Smooth muscle cell of bladder (primary cell): ENCODE data around the gene AGO3. TPM values are rescaled to one million over a fixed set of nuclear protein-coding genes. Genes with fewer than 3 reads are reported as not detected.

Source experiments
- total RNA-seq: library from RNA; depleted of rRNA; stranded (reverse); fragments of >200 nt; gene quantifications from 2 replicates; pipeline ENCODE4 v1.2.3, GENCODE V29; 2014

Gene AGO3
- total RNA-seq = 10.1 and 13.7 TPM in 2 replicates

GRCh38 chr1:35930593-35931445 lies at the start of gene AGO3:
AGO3 (plus strand) TSS chr1:35931105; CDS start chr1:35931427, 322 bp downstream.

GRCh38 chr1:35882945-35883634 lies 47.8 kb upstream of the AGO3 start, which contains the start of gene AGO1:
AGO1 (plus strand) TSS chr1:35883209; CDS start chr1:35883422, 213 bp downstream.

GRCh38 chr1:36083635-36084496 lies 153.0 kb downstream of the AGO3 start, which contains the start of gene TEKT2:
TEKT2 (plus strand) TSS chr1:36084094; CDS start chr1:36084922, 828 bp downstream.

GRCh38 chr1:36088577-36089392 lies 157.9 kb downstream of the AGO3 start, which contains the start of gene ADPRS:
ADPRS (plus strand) TSS chr1:36088892; CDS start chr1:36088905, 13 bp downstream.

Other genes starting within 250 kb of the AGO3 start
- 12.4 and 15.7 TPM in 2 replicates for gene C1orf216, start 212.2 kb upstream of the AGO3 start, total RNA-seq
- gene CLSPN, start 161.1 kb upstream of the AGO3 start, total RNA-seq = 1.8 and 2.0 TPM in 2 replicates
- 12.7 and 14.1 TPM in 2 replicates for gene AGO4, start 123.1 kb upstream of the AGO3 start, total RNA-seq
- 6.3 and 9.0 TPM in 2 replicates for gene AGO1, start 47.9 kb upstream of the AGO3 start, total RNA-seq
- gene TEKT2, start 153.0 kb downstream of the AGO3 start, total RNA-seq = 0.09 and 0.14 TPM in 2 replicates
- gene ADPRS, start 157.8 kb downstream of the AGO3 start, total RNA-seq = 20.6 and 29.3 TPM in 2 replicates
- gene COL8A2, start 194.1 kb downstream of the AGO3 start, total RNA-seq = 2.0 and 4.5 TPM in 2 replicates
- 65.6 and 80.9 TPM in 2 replicates for gene TRAPPC3, start 218.4 kb downstream of the AGO3 start, total RNA-seq
- 42.5 and 58.4 TPM in 2 replicates for gene MAP7D1, start 225.1 kb downstream of the AGO3 start, total RNA-seq